GM19468 (cell line): ENCODE measurements around the gene C1QTNF7.

Experiments used
- ATAC-seq: cut with Tn5 transposase; IDR thresholded peaks from one replicate; pipeline ENCODE4 v1.9.1; 2021; ENCODE audit warnings: mild to moderate bottlenecking, moderate library complexity, moderate number of reproducible peaks; ENCODE audit not compliant: unreplicated experiment; ENCODE audit errors: extremely low read depth

The C1QTNF7 gene

GRCh38 chr4:15413010-15413622 is 14.7 kb upstream of the C1QTNF7 start:
- ATAC-seq = no peak

GRCh38 chr4:15413623-15414019 is 14.2 kb upstream of the C1QTNF7 start:
- no peak for ATAC-seq

- ATAC-seq = no peak
Measured at GRCh38 chr4:15414551-15415091, 13.2 kb upstream of the C1QTNF7 start.

- ATAC-seq = no peak
Measured at GRCh38 chr4:15416357-15417232, 11.2 kb upstream of the C1QTNF7 start.

- ATAC-seq = no peak
Measured at GRCh38 chr4:15417233-15417660, 10.6 kb upstream of the C1QTNF7 start.

GRCh38 chr4:15418956-15419355 is 8.9 kb upstream of the C1QTNF7 start:
- ATAC-seq = no peak

GRCh38 chr4:15420642-15421041 is 7.2 kb upstream of the C1QTNF7 start:
- no peak for ATAC-seq

- ATAC-seq = no peak
Measured at GRCh38 chr4:15423285-15423711, 4.5 kb upstream of the C1QTNF7 start.

- ATAC-seq = no peak
Measured at GRCh38 chr4:15425520-15425919, 2.3 kb upstream of the C1QTNF7 start.

- no peak for ATAC-seq
Measured at GRCh38 chr4:15427161-15427560, 672 bp upstream of the C1QTNF7 start.

- no peak for ATAC-seq
Measured at GRCh38 chr4:15428611-15429010, 778 bp downstream of the C1QTNF7 start.

- ATAC-seq = no peak
Measured at GRCh38 chr4:15434091-15434490, 6.3 kb downstream of the C1QTNF7 start.

GRCh38 chr4:15434676-15435075 is 6.8 kb downstream of the C1QTNF7 start:
- no peak for ATAC-seq

- no peak for ATAC-seq
Measured at GRCh38 chr4:15436513-15436912, 8.7 kb downstream of the C1QTNF7 start.

GRCh38 chr4:15438939-15439524 is 11.2 kb downstream of the C1QTNF7 start:
- no peak for ATAC-seq

GRCh38 chr4:15443371-15444160 is 15.7 kb downstream of the C1QTNF7 start:
- no peak for ATAC-seq

GRCh38 chr4:15444276-15444675 is 16.4 kb downstream of the C1QTNF7 start:
- ATAC-seq = no peak

- ATAC-seq = no peak
Measured at GRCh38 chr4:15444879-15445547, 17.2 kb downstream of the C1QTNF7 start.

GRCh38 chr4:15451181-15451865 is 23.5 kb downstream of the C1QTNF7 start:
- no peak for ATAC-seq
